GM21528 (cell line): Measurements from ENCODE around the gene RTEL1.
"Not testable (repeated sequence)": the region's sequence is repeated elsewhere in the genome, so short reads cannot be mapped to it uniquely, and the experiment has no call there.

ENCODE experiments used
- ATAC-seq: cut with Tn5 transposase; IDR thresholded peaks from one replicate; pipeline ENCODE4 v1.9.1; 2021; ENCODE audit warnings: mild to moderate bottlenecking, moderate library complexity; ENCODE audit not compliant: unreplicated experiment, low FRiP score

The RTEL1 gene

GRCh38 chr20:63627751-63628245 lies 30.3 kb upstream of the RTEL1 start:
- ATAC-seq, result no peak

- ATAC-seq, result no peak
These were observed 29.7 kb upstream of the RTEL1 start for GRCh38 chr20:63628246-63628975.

DNA sequence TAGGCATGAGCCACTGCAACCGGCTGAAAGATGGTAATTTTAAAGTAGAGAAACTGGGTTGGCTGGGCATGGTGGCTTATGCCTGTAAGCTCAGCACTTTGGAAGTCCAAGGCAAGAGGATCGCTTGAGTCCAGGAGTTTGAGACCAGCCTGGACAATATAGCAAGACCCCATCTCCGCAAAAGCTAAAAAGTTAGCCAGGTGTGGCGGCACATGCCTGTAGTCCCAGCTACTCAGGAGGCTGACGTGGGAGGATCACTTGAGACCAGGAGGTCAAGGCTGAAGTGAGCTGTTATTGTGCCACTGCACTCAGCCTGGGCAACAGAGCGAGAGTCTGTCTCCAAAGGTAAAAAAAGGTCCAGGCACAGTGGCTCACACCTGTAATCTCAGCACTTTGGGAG lies 27.2 kb upstream of the RTEL1 start:
- ATAC-seq, result not testable (repeated sequence)

GRCh38 chr20:63631426-63631825 lies 26.7 kb upstream of the RTEL1 start:
- not testable (repeated sequence) for ATAC-seq

DNA sequence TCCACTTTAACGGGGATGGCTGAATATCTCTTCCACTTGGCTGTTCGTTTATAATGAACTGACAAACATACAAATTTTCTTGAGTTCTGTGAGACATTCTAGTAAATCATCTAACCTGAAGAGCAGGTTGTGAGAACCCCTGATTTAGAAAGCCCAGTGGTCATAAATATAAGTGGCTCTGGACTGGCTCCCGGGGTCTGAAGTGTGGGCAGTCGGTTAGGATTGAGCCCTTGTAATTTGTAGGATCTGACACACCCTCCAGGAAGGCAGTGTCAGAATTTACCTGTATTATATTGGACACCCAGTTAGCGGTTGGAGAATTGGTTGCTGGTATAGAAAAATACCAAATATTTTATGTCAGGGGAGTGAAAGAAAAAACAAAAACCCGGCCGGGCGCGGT lies 24.4 kb upstream of the RTEL1 start:
- no peak for ATAC-seq

GRCh38 chr20:63635431-63636141 lies 22.5 kb upstream of the RTEL1 start:
- ATAC-seq, result no peak

- no peak for ATAC-seq
These were observed 21.1 kb upstream of the RTEL1 start for GRCh38 chr20:63636752-63637628.

GRCh38 chr20:63639093-63639975 lies 18.8 kb upstream of the RTEL1 start:
- ATAC-seq, result no peak

DNA sequence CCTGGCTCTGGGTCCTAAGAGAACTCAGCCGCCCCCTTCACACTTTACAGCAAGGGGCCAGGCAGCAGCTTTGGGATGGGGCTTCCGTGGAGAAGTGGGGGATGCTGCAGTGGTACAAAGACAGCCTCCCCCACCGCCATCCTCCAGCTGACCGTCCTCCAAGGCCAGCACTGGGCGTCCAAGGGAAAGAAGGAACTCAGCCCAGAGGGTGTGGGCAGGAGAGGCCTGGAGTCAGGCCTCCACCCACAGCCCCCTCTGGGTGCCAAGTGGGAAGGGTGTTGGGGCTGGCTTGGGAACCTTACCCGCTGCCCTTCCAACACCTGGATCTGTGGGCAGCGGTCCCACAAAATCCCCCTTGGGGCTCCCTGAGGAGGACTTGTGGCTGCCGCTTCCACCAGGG lies 18.0 kb upstream of the RTEL1 start:
- no peak for ATAC-seq

DNA sequence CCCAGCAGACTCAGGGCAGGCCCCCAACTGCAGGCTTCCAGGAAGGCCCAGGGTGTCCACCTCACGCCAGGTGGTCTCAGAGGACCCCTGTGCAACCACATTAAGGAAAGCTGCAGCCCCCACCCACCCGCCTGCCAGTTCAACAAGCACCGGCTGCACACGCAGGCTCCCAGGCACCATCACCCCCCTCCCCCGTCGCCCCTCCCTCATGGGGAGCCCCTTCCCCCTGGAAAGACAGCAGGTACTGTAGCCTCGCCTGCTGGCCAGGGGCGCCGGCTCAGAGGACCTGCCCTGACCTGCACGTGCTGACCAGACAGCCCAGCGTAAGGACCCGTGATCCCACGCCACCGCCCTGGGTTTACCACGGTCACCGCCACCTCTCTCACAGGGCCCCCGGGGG lies 17.4 kb upstream of the RTEL1 start:
- not testable (repeated sequence) for ATAC-seq

GRCh38 chr20:63641146-63641791 lies 16.8 kb upstream of the RTEL1 start:
- peak; percentile 21 for ATAC-seq

GRCh38 chr20:63641792-63642523 lies 16.2 kb upstream of the RTEL1 start:
- ATAC-seq, result peak; percentile 46

DNA sequence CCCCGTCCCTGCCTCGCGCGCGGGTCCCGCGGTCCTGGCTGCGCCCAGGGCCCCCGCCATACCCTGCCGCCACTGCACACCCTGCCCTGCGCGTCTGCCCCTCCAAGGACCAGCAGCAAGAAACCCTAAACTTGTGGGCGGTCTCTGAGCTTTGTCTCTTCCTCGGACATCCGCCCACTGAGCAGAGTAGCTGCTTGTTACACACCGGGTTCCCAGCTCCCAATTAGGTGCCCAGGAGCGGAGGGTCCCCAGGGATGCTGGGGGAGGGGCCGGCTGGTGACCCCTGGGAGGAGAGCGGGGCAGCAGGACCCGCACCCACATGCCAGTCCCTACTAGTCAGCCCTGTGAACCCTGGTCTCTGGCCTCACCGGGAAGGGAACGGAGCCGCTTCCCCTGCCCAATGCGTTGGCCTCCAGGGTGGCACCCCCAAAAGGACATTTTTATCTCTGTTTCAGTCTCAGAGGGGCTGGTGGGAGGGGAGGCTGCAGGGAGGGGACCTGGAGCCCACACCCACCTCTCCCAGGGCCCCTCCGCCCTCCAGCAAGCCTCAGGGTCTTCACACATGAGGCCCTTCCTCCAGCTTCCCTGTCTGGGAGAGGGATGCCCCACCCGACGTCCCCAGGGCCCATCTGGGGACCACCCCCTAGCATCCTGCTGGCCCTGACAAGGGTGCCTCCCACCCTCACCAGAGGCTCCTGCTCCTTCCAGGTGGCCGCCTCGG lies 15.4 kb upstream of the RTEL1 start:
- no peak for ATAC-seq

GRCh38 chr20:63643499-63643898 lies 14.6 kb upstream of the RTEL1 start:
- no peak for ATAC-seq

DNA sequence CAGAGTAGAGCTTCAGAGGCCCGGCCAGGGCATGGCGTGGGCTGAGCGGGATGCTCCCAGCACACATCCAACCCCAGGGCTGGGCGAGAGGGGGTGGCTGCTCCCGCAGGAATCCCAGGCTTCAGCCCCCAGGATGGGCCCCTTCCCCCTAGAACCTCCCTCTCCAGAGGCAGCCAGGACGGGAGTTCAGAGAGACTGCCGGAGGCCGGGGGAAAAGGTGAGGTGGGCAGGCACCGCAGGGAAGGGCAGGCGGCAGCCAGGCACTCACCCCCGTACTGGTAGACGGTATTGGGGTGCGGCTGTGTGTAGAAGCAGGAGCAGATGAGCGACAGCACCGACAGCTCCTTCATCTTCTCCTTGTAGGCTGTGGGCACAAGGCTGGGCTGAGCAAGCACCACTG lies 14.2 kb upstream of the RTEL1 start:
- ATAC-seq, result no peak

- ATAC-seq, result no peak
These were observed 12.9 kb upstream of the RTEL1 start for GRCh38 chr20:63645218-63645617.

GRCh38 chr20:63648190-63648589 lies 9.9 kb upstream of the RTEL1 start:
- ATAC-seq, result no peak

- no peak for ATAC-seq
These were observed 9.1 kb upstream of the RTEL1 start for GRCh38 chr20:63648895-63649589.
